Stimulated activated CD8-positive, alpha-beta memory T cell treated with anti-CD3 and anti-CD28 coated beads, Interleukin-7, amount 100 ng/mL, for 4 hours (primary cell): ENCODE data around the gene TWIST2.

Experiments
- DNase-seq, 2 donors: peaks; one replicate each; pipeline ENCODE4 v3.0.0-alpha.2; 2020; ENCODE audit warnings: low read depth in 2 of 2

Gene TWIST2

GRCh38 chr2:238890131-238890530 is 42.2 kb downstream of the TWIST2 start:
- DNase-seq, result no peak

GRCh38 chr2:238890618-238891456 is 43.0 kb downstream of the TWIST2 start:
- DNase-seq, result no peak

- no peak for DNase-seq
These were observed 43.7 kb downstream of the TWIST2 start for GRCh38 chr2:238891457-238892203.

- DNase-seq, result no peak
These were observed 44.3 kb downstream of the TWIST2 start for GRCh38 chr2:238892204-238892500.

GRCh38 chr2:238892796-238893195 is 44.9 kb downstream of the TWIST2 start:
- no peak for DNase-seq

GRCh38 chr2:238893349-238894000 is 45.6 kb downstream of the TWIST2 start:
- no peak for DNase-seq

GRCh38 chr2:238894226-238894949 is 46.5 kb downstream of the TWIST2 start:
- no peak for DNase-seq

- no peak for DNase-seq
These were observed 47.0 kb downstream of the TWIST2 start for GRCh38 chr2:238894950-238895298.

GRCh38 chr2:238895361-238895882 is 47.5 kb downstream of the TWIST2 start:
- DNase-seq, result no peak

- DNase-seq, result no peak
These were observed 48.2 kb downstream of the TWIST2 start for GRCh38 chr2:238895891-238896600.

GRCh38 chr2:238896641-238897040 is 48.8 kb downstream of the TWIST2 start:
- no peak for DNase-seq

- no peak for DNase-seq
These were observed 49.4 kb downstream of the TWIST2 start for GRCh38 chr2:238897122-238897880.

GRCh38 chr2:238897911-238898311 is 50.0 kb downstream of the TWIST2 start:
- no peak for DNase-seq

- no peak for DNase-seq
These were observed 50.8 kb downstream of the TWIST2 start for GRCh38 chr2:238898534-238899281.

GRCh38 chr2:238899386-238899785 is 51.5 kb downstream of the TWIST2 start:
- DNase-seq, result no peak

GRCh38 chr2:238900511-238900910 is 52.6 kb downstream of the TWIST2 start:
- DNase-seq, result no peak

GRCh38 chr2:238901461-238902057 is 53.7 kb downstream of the TWIST2 start:
- DNase-seq, result no peak

- no peak for DNase-seq
These were observed 54.4 kb downstream of the TWIST2 start for GRCh38 chr2:238902285-238902684.

- no peak for DNase-seq
These were observed 55.3 kb downstream of the TWIST2 start for GRCh38 chr2:238903141-238903540.
